WTC11 (cell line): Measurements from ENCODE around the gene GTF3C1.

ENCODE experiments used
- CBFB ChIP-seq: sonication (generic); formaldehyde crosslinking; IDR thresholded peaks from 2 replicates; pipeline ENCODE4 v1.8.1; 2022; ENCODE audit warnings: mild to moderate bottlenecking, low read depth, missing genetic modification reagents
- CTCF ChIP-seq: fragments of 200-600 bp; IDR thresholded peaks from 2 replicates; pipeline ENCODE4 v1.8.0; 2022; ENCODE audit warnings: antibody characterized with exemption
- E2F5 ChIP-seq: sonication (generic); formaldehyde crosslinking; IDR thresholded peaks from 2 replicates; pipeline ENCODE4 v1.8.1; 2022; ENCODE audit warnings: mild to moderate bottlenecking, moderate library complexity, missing genetic modification reagents
- JUN ChIP-seq: sonication (generic); formaldehyde crosslinking; IDR thresholded peaks from 2 replicates; pipeline ENCODE4 v1.8.0; 2023; ENCODE audit warnings: mild to moderate bottlenecking, missing genetic modification reagents
- MLX ChIP-seq: sonication (generic); formaldehyde crosslinking; IDR thresholded peaks from 2 replicates; pipeline ENCODE4 v1.8.1; 2023; ENCODE audit warnings: mild to moderate bottlenecking, missing genetic modification reagents, moderate library complexity
- ZNF532 ChIP-seq: fragments of 250-450 bp; sonication (Bioruptor Pico); IDR thresholded peaks from 2 replicates; pipeline ENCODE4 v1.9.0; 2021; ENCODE audit warnings: mild to moderate bottlenecking, borderline replicate concordance
- ZNF671 ChIP-seq: fragments of 250-450 bp; sonication (Bioruptor Pico); IDR thresholded peaks from 2 replicates; pipeline ENCODE4 v1.8.0; 2021; ENCODE audit warnings: mild to moderate bottlenecking

GRCh38 chr16:27444015-27444414 lies 105.7 kb downstream of the GTF3C1 start:
- TF ChIP-seq MLX = no peak
- TF ChIP-seq CBFB (CRISPR knock-in tag) = no peak
- TF ChIP-seq JUN = no peak
- no peak for TF ChIP-seq CTCF
- no peak for TF ChIP-seq ZNF532 (CRISPR knock-in tag)
- TF ChIP-seq E2F5 (CRISPR knock-in tag) = no peak
- TF ChIP-seq ZNF671 (CRISPR knock-in tag) = no peak
